GM23248 (cell line): ENCODE results near the gene CBY3. TPM values are rescaled to one million over a fixed set of nuclear protein-coding genes. Genes with fewer than 3 reads are reported as not detected.

Source experiments
- DNase-seq: peaks from one replicate; pipeline ENCODE4 v3.0.0-alpha.2; 2015
- H2AFZ ChIP-seq: fragments of 200-600 bp; sonication (generic); 2 replicates; pipeline ENCODE4 v1.6.1; 2016; ENCODE audit warnings: antibody characterized with exemption
- H3F3A ChIP-seq: fragments of 200-600 bp; sonication (generic); 2 replicates; pipeline ENCODE4 v1.6.1; 2016; ENCODE audit warnings: mild to moderate bottlenecking, antibody characterized with exemption, mixed run types; ENCODE audit not compliant: insufficient read depth
- H3K27ac ChIP-seq: fragments of 200-600 bp; sonication (generic); 2 replicates; pipeline ENCODE4 v1.5.1; 2016; ENCODE audit warnings: mild to moderate bottlenecking
- H3K27me3 ChIP-seq: fragments of 200-600 bp; sonication (generic); replicated peaks from 2 replicates; pipeline ENCODE4 v1.6.1; 2016; ENCODE audit warnings: mild to moderate bottlenecking; ENCODE audit not compliant: insufficient read depth
- H3K36me3 ChIP-seq: fragments of 200-600 bp; sonication (generic); 2 replicates; pipeline ENCODE4 v1.6.1; 2016; ENCODE audit warnings: low read depth, mild to moderate bottlenecking
- H3K4me1 ChIP-seq: fragments of 200-600 bp; sonication (generic); 2 replicates; pipeline ENCODE4 v1.6.1; 2016; ENCODE audit warnings: mild to moderate bottlenecking; ENCODE audit not compliant: insufficient read depth
- H3K4me2 ChIP-seq: fragments of 200-600 bp; sonication (generic); one replicate; pipeline ENCODE4 v1.6.1; 2016; ENCODE audit warnings: mild to moderate bottlenecking; ENCODE audit not compliant: unreplicated experiment
- H3K4me3 ChIP-seq: fragments of 200-600 bp; sonication (generic); 2 replicates; pipeline ENCODE4 v1.5.1; 2016; ENCODE audit warnings: mild to moderate bottlenecking
- H3K79me2 ChIP-seq: fragments of 200-600 bp; sonication (generic); 2 replicates; pipeline ENCODE4 v1.6.1; 2016; ENCODE audit warnings: mild to moderate bottlenecking; ENCODE audit not compliant: insufficient read depth
- H3K9ac ChIP-seq: fragments of 200-600 bp; sonication (generic); 2 replicates; pipeline ENCODE4 v1.6.1; 2016; ENCODE audit warnings: mild to moderate bottlenecking
- H3K9me2 ChIP-seq: fragments of 200-600 bp; sonication (generic); 2 replicates; pipeline ENCODE4 v1.6.1; 2016; ENCODE audit warnings: mixed run types, mild to moderate bottlenecking, moderate library complexity; ENCODE audit not compliant: insufficient read depth
- H3K9me3 ChIP-seq: fragments of 200-600 bp; sonication (generic); one replicate; pipeline ENCODE4 v1.6.1; 2017; ENCODE audit warnings: low read depth
- H4K20me1 ChIP-seq: fragments of 200-600 bp; sonication (generic); 2 replicates; pipeline ENCODE4 v1.6.0; 2016; ENCODE audit not compliant: insufficient read depth
- EZH2 ChIP-seq: fragments of 200-600 bp; sonication (generic); IDR thresholded peaks from 2 replicates; pipeline ENCODE4 v1.6.1; 2018; ENCODE audit warnings: antibody characterized with exemption, mild to moderate bottlenecking; ENCODE audit not compliant: insufficient read depth, poor library complexity, severe bottlenecking
- EZH2phosphoT487 ChIP-seq: fragments of 200-600 bp; sonication (generic); IDR thresholded peaks from 2 replicates; pipeline ENCODE4 v1.6.1; 2018; ENCODE audit warnings: antibody characterized with exemption, moderate library complexity, mild to moderate bottlenecking, low read depth; ENCODE audit not compliant: insufficient read depth
- WGBS, 2 experiments: methylation state at CpG; one replicate each; pipeline ENCODE4 v1.1.6; 2015 to 2017; ENCODE audit warnings: low lambda C conversion rate in 2 of 2, low coverage in 1 of 2; ENCODE audit errors: missing lambda C conversion rate in 2 of 2; 5-methylcytosine and 5-hydroxymethylcytosine counted together
- in situ Hi-C: fragments of 300-500 bp; cut with MboI; formaldehyde crosslinking; loops from 2 replicates; pipeline ENCODE4 v1.15.0; 2020
- polyA plus RNA-seq: library from polyadenylated mRNA; unstranded; fragments of >200 nt; fragmentation: Nextera tagmentation; extraction: Ambion mirVana; gene quantifications from 2 replicates; pipeline ENCODE4 v1.2.1, GENCODE V29; 2016
- total RNA-seq: library from RNA; depleted of rRNA; stranded (reverse); fragments of >200 nt; shearing (Covaris generic); gene quantifications from 2 replicates; pipeline ENCODE4 v1.2.3, GENCODE V29; 2014

CBY3 gene
- total and polyA plus RNA-seq, 2 experiments from 2014 or later = 0.43 TPM; not detected in 1

DNA sequence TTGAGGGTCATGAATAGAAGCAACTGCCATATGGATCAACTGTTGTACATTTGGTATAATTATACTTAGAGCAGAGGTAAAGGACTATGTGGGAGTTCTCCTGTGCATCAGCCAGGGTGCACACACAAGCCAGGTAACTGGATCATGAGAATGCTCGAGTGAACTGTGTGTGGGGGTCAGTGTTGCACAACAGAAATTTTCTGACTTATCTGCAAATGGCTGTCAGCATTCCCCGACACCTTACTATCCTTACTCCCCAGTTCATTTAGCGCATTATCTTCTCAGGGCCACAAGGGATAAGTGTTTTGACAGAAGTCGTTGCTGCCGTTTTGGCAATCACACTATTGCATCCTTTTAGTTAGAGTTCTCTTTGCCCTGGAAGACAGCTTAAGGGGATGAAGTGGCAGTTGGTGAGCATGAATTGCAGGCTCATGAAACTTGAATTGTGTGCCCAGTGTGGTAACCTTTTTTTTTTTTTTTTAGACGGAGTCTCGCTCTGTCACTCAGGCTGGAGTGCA, 19.6 kb upstream of the CBY3 start:
- WGBS, 2 experiments = 73 to 74% methylated on average over 7 of the region's 7 CpGs
- H3K9me2 ChIP-seq = no peaks in the 10 kb centered on the region
- peak overlapping the region; percentile 98 for H3K9ac ChIP-seq
- peaks cover 72% of the 10 kb centered on the region for H3K79me2 ChIP-seq
- DNase-seq = peak; percentile 29
- no peak for TF ChIP-seq EZH2phosphoT487
- peaks cover 4% of the 10 kb centered on the region; the same call in 1 of the 2 replicates for H3K36me3 ChIP-seq
- 0 out of 2 replicates have a peak, but pooled peaks cover 4% of the 10 kb centered on the region for H4K20me1 ChIP-seq
- H3K4me2 ChIP-seq = peak overlapping the region; percentile 98
- peaks cover 4% of the 10 kb centered on the region; the same call in 1 of the 2 replicates for H3F3A ChIP-seq
- no peaks in the 10 kb centered on the region for H3K27me3 ChIP-seq
- peak overlapping the region; percentile 95 for H3K4me3 ChIP-seq
- in situ Hi-C loops = no loop called here
- no peaks in the 10 kb centered on the region for H3K9me3 ChIP-seq
- peak overlapping the region; percentile 92 for H3K27ac ChIP-seq
- H3K4me1 ChIP-seq = peaks cover 8% of the 10 kb centered on the region; the same call in 1 of the 2 replicates
- H2AFZ ChIP-seq = no peak overlapping the region

- Histone ChIP-seq H3F3A (peaks cover 4% of the 10 kb centered on the region; the same call in 1 of the 2 replicates), H3K9me3 (no peaks in the 10 kb centered on the region), H3K4me2 (peak overlapping the region; percentile 98), H3K9me2 (no peaks in the 10 kb centered on the region), H3K9ac (peak overlapping the region; percentile 98), H4K20me1 (0 out of 2 replicates have a peak, but pooled peaks cover 4% of the 10 kb centered on the region), H3K36me3 (peaks cover 4% of the 10 kb centered on the region; the same call in 1 of the 2 replicates), H3K4me3 (peak overlapping the region; percentile 95), H3K27ac (peak overlapping the region; percentile 92), H2AFZ (peak overlapping the region; percentile 34; the same call in 1 of the 2 replicates), H3K4me1 (peaks cover 8% of the 10 kb centered on the region; the same call in 1 of the 2 replicates), H3K79me2 (peaks cover 64% of the 10 kb centered on the region), H3K27me3 (no peaks in the 10 kb centered on the region)
- 1 to 3% methylated on average over 19 of the region's 19 CpGs for WGBS, 2 experiments
- in situ Hi-C loops = no loop called here
- TF ChIP-seq EZH2phosphoT487 (no peak), EZH2 (no peak)
- peak; percentile 80 for DNase-seq
Measured at GRCh38 chr5:179699616-179700237, 18.9 kb upstream of the CBY3 start.

- no peaks in the 10 kb centered on the region for H3K9me3 ChIP-seq
- peak within 1 kb of the TSS; percentile 67 for H2AFZ ChIP-seq
- H3K9me2 ChIP-seq = no peaks in the 10 kb centered on the region
- peaks cover 58% of the 10 kb centered on the region for H3K79me2 ChIP-seq
- peak within 1 kb of the TSS; percentile 98 for H3K4me2 ChIP-seq
- peaks cover 8% of the 10 kb centered on the region; the same call in 1 of the 2 replicates for H3K4me1 ChIP-seq
- DNase-seq = peak; percentile 65
- in situ Hi-C loops = no loop called here
- H4K20me1 ChIP-seq = 0 out of 2 replicates have a peak, but pooled peaks cover 4% of the 10 kb centered on the region
- peaks cover 4% of the 10 kb centered on the region; the same call in 1 of the 2 replicates for H3K36me3 ChIP-seq
- H3K9ac ChIP-seq = peak within 1 kb of the TSS; percentile 98
- TF ChIP-seq EZH2 (no peak), EZH2phosphoT487 (no peak)
- H3K27me3 ChIP-seq = no peaks in the 10 kb centered on the region
- peaks cover 4% of the 10 kb centered on the region; the same call in 1 of the 2 replicates for H3F3A ChIP-seq
- H3K4me3 ChIP-seq = peak within 1 kb of the TSS; percentile 95
- H3K27ac ChIP-seq = peak within 1 kb of the TSS; percentile 97
- 0 to 1% methylated on average over 27 to 49 of the region's 58 CpGs for WGBS, 2 experiments
Measured at GRCh38 chr5:179698935-179699615, 18.2 kb upstream of the CBY3 start, which contains the start of gene CANX. Gene CANX, plus strand, starts transcription at chr5:179698967. Its CDS starts 6,715 bp downstream, at chr5:179705682.
